Erythroblast (primary cell): ENCODE results near the gene NDEL1.

Source experiments
- DNase-seq, 2 experiments: peaks; one replicate each; lab custom pipeline; 2025; lab: John Stamatoyannopoulos, UW
- GATA1 ChIP-seq: IDR thresholded peaks from 2 replicates; pipeline ENCODE4 v1.6.1; 2011; ENCODE audit warnings: low read depth, mild to moderate bottlenecking, control low read depth, low read length, moderate library complexity
- POLR2A ChIP-seq: IDR thresholded peaks from 2 replicates; pipeline ENCODE4 v1.6.1; 2011; ENCODE audit warnings: mild to moderate bottlenecking, low read length

NDEL1 gene

DNA sequence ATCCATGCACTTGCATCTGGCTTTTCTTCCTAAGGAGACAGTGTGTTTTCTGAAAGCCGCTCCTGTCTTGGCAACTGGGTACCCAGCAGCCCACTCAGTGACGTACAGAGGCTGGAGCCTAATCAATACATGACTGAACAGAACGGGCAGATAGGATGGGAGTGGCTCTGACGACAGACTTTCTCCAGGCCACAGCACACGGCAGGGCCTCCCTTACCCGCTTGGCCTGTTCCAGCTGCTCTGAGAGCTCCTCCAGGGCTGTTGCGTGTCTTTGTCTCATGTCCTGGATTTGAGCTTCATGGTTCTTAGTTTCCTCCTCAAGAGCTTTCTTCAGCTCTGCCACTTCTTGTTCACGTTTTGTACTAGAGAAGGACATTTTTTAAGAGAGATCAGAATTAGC lies 64.9 kb downstream of the NDEL1 start:
- TF ChIP-seq GATA1 (no peak), POLR2A (no peak)

DNA sequence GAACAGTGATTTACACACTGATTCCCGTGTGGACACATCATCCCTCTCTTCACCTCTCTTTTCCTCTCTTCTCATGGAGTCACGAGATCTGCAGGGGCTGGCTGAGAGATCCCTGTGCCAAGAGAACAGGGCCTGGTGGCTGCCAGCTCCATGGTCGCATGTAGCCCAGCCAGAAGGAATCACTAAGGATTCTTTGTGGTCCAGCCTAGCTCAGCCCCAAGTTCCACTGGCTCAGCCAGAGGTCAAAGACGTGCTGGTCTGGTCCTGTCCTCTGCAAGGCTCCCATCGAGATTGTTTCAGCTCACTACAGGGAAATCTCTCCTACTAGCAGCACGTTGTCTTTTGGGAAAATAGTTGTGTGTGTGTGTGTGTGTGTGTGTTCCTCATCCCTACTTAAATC lies 66.4 kb downstream of the NDEL1 start:
- DNase-seq = no peak
- TF ChIP-seq GATA1 (no peak), POLR2A (no peak)

More for the DNA sequence above, 64.9 kb downstream of the NDEL1 start:
- DNase-seq = no peak

DNA sequence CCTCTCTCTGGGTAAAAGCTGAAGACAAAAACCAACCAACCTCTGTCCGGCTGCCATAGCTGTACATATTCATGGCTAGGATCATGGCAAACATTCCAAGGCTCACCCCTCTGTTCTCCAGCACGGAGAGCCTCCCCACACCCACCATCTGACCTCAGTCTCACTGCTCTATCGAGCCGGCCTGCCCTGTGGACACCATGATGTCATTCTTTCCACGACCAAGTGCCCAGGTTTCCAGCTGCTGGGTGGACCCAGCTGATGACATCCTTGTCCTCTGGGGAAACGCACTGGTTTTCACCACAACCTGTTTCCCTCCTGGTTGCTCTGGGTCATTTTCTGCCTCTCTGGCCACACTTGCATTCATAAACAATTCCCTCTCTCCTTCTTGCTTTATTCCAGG lies 67.7 kb downstream of the NDEL1 start:
- TF ChIP-seq GATA1 (no peak), POLR2A (no peak)
- no peak for DNase-seq

DNA sequence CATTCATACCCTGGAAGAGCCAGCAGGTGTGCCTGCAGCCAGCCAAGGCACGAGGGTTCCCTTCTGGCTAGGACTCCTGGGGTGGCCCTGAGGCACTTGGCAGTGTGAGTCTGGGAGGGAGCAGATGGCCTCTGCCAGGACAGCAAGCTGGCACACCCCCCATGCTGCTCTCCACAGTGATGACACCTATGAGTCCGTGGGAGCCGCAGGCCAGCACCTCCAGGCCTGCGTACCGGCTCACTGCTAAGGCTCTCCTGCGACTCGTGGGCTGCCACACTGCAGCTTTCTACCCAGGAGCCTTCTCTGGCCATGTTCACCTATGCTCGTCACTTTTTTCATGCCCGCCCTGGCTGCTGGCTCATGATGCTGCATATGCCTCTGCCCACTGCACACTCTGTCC lies 68.1 kb downstream of the NDEL1 start:
- DNase-seq = no peak
- TF ChIP-seq POLR2A (no peak), GATA1 (no peak)

DNA sequence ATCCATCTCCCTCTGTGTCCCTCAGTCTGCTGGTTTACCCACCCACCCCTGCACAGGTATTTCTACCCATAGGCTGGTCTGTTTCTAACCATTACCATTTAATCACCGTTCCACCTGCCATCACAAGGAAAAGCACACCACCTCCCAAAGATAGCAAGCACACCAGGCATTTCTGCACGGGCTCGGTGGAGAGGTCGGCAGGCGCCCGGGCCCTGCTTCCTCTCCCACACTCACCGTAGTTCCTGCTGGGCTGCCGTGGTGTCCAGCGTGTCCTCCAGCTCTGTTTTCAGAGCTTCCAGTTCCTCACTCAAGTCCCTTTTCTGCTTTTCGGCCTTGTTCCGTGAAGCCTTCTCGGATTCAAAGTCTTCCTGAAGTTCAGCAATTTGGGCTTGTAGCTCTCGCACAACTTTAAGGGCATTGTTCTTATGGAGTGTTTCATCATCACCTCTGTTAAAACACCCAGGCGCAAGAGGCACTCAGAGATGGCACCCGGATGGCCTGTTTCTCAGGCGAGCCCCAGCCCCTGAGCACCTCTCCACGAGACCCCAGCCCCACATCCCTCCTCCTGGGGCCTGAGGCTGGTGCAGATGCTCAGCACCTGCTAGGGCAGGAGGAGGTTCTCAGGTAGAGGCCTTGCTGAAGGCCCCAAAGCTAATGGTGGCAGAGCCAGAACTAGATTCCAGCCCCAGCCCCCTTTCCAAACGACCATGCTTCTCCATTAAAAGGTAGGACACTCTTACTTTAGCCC lies 69.0 kb downstream of the NDEL1 start:
- TF ChIP-seq GATA1 (no peak), POLR2A (no peak)
- DNase-seq = no peak

DNA sequence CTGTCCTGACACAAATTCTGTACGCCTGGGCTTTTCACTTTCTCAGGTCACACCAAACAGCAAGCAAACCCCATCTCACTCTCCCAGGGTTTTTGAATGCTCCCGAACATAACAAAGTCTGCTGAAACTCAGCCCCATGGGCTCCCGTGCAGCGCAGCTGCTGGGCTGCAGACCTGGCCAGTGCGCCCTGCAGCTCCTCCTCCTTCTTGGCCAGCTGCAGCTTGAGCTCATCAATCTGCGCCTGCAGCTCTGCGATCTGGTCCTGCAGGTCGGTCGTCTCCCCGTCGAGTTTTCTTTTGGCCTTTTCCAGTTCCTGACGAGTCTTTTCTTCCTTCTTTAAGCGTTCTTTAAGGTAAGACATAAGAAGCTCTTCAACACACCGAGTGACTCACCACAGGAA lies 70.5 kb downstream of the NDEL1 start:
- TF ChIP-seq GATA1 (no peak), POLR2A (no peak)
- no peak for DNase-seq

DNA sequence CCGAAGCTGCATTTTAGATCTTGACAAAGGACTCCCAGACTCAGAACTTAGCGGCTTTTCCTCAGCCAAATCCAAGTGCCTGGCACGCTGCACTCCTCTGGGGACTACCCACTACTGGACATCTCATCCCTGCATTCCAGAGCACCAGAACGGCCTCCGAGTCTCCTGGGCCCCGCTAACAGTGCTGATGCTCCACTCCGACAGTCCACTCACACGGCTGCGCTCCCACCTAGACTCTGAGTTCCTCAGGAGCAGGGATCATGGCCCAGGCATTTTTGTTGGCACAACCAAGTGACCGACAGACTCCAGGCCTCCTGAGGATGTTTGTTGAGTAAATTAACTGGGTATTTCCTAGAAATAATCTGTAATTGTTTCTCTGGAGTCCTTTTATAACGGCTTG lies 79.1 kb downstream of the NDEL1 start:
- TF ChIP-seq POLR2A (no peak), GATA1 (no peak)
- DNase-seq = no peak
